Skin of body (tissue), 2 donors: Measurements from ENCODE around the gene SUPT3H. TPM values are rescaled to one million over a fixed set of nuclear protein-coding genes. Genes with fewer than 3 reads are reported as not detected.

Experiments used
- DNase-seq: peaks from one replicate; lab custom pipeline; 2025; lab: John Stamatoyannopoulos, UW
- total RNA-seq: library from RNA; depleted of rRNA; stranded (reverse); fragments of >200 nt; gene quantifications from one replicate; pipeline ENCODE4 v1.2.3, GENCODE V29; 2014

SUPT3H gene
- total RNA-seq: 6.9 TPM

DNA sequence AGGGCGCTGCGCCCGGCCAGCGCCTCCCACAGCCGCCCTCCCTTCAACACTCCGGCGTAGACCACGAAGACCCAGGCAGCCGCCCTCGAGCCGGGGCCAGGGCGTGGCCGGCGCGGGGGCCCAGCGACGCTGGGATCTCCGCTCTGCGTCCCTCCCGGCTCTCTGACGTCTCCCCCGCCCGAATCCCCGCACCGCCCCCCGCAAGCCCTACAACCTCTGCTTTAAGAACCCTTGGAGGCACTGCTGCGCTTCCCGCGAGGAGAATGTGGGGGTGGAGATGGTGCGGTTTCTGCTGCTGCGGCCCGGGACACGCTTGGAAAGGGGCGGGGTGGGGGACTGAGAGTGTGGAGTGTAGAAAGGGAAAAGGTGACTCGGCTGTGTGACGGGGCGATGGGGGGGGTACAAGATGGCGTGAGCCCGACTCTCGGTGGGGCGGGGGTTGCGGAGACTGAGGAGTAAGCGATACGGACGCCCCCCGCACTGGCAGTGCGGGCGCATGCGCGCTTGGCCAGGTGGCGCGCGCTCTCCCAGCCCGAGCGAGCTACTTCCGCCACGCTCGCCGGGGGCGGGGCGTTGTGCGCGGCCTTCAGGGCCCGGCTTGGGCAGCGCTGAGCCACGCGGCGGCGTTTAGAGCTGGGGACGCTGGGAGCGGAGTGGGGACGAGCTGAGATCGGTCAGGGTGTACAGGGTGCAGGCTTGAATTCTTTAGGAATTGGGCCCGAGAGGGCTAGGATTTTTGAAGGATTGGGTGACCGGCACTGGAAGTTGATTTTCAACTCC lies at the start of gene SUPT3H:
Gene SUPT3H (minus strand): TSS at position 381 of the 780 bp plus-strand sequence.
- peak; percentile 96 for DNase-seq

GRCh38 chr6:45426251-45426650 lies 48.5 kb upstream of the SUPT3H start:
- DNase-seq: no peak

- DNase-seq: no peak
These were observed 46.7 kb upstream of the SUPT3H start for GRCh38 chr6:45424451-45424861.

DNA sequence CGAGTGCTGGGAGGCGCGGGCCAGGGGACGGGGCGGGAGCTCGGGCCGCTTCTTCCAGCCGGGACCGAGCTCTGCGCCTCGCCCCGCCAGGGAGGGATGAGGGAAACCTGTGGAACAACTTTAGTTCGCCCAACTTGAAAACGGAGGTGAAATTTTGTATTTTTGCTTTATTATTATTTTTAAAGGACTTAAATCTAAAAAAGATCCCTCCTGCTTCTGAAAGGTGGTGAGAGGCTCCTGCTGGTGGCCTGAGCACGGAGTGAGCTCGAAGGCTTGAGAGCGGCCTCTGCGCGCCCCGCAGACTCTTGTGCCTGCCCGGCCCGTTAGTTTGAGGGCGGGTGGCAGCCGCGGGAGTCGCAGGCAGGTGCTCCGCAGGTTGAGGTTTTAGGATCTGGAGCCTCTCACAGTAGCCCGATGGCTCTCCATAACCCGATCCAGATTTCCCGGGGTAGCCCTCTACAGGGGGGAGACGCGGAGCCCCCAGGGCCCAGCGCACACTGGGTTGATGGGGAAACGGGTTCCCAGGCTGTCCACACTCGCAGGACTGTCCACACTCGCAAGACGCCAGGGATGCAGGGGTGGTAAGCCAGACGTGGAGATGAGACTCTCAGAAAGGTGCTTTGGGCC lies 46.2 kb upstream of the SUPT3H start:
- no peak for DNase-seq

GRCh38 chr6:45423111-45423823 lies 45.5 kb upstream of the SUPT3H start:
- DNase-seq: no peak

- DNase-seq: no peak
These were observed 44.9 kb upstream of the SUPT3H start for GRCh38 chr6:45422503-45423110.

GRCh38 chr6:45421709-45422502 lies 44.2 kb upstream of the SUPT3H start:
- DNase-seq: no peak

- no peak for DNase-seq
These were observed 43.4 kb upstream of the SUPT3H start for GRCh38 chr6:45420909-45421708.

DNA sequence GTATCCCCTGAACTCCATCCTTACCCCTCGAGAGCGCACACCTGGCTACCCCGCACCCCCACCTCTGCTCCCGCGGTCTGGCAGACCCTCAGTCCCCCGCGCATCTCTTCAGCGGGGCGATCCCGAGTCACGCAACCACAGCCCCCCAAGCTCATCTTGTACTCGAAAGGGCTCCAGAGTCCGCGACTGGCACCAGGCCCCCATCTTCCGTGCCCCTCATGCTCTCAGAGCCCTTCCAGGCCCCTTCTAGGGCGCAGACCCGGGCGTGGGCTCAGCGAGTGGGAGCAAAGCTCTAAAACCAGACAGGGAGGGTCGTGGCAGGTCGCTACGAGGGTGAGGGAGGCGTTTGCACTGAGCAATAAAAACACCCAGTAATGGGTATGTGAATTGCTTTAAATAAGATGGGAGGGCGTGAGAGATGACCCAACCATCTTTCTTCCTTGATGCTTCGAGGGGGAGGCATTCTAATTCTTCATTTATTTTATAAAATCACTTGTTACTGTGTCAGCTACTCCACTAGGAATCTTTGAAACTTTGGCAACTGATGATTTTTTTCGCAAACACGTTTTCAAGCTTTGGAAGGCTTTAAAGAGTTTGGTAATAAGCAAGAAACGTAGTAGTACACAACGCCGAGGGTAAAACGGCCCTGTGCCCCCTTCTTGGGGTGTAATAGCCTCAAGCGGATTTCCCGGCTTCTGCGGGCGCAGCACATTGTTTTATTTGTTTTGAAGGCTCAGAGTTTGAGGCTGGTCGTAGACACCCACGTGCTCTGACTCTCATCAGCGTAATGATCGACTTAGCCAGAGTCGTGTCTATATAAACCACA lies 42.6 kb upstream of the SUPT3H start:
- no peak for DNase-seq

- no peak for DNase-seq
These were observed 41.9 kb upstream of the SUPT3H start for GRCh38 chr6:45419571-45420082.

DNA sequence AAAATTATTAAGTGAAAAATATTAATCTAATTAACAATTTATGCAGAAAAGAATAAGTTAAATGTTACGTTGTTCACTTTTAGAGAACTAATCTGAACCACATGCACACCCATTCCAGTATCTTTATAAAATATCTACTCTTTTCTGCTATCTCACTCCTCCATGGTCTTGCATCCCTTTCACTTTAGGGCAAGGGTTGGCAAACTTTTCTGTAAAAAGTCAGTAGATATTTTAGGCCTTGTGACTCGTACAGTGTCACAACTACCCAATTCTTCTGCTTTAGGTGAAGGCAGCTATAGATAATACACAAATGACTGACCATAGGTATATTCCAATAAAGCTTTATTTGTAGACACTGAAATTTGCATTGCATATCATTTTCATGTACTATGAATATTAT lies 39.7 kb upstream of the SUPT3H start:
- DNase-seq: no peak

- no peak for DNase-seq
These were observed 39.0 kb upstream of the SUPT3H start for GRCh38 chr6:45416700-45417099.

GRCh38 chr6:45415788-45416518 lies 38.2 kb upstream of the SUPT3H start:
- DNase-seq: no peak

DNA sequence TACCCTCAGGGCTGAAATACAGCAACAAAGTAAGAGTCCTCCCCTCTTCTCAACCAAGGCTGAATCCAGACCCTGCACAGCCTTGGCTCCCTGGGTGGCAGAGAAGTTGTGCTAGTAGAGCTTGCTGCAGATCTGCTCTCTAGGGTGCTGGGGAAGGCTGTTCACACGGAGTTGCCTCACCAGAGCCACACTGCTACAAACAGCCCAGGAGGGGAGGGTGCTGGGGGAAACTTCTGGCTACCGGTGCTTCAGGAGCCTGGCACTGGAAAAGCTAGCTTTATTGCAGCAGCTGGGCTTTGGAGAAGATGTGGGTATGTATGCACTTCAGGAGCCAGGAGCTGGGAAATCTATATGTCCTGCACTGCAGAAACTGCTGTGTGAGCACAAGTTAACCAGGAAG lies 37.6 kb upstream of the SUPT3H start:
- DNase-seq: no peak

- DNase-seq: no peak
These were observed 34.2 kb upstream of the SUPT3H start for GRCh38 chr6:45411959-45412358.

DNA sequence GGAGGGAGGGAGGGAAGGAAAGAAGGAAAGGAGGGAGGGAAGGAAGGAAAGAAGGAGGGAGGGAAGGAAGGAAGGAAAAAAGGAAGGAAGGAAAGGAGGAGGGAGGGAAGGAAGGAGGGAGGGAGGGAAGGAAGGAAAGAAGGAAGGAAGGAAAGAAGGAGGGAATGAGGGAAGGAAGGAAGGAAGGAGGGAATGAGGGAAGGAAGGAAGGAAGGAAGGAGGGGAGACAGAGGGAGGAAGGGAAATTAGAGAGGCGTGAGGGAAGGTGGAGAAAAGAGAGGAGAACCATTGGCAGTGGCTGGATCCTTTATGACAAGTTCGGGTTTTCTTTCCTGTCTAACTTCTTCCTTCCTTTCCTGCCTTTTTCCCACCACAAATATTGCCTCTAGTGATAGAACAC lies 22.3 kb upstream of the SUPT3H start:
- DNase-seq: no peak

DNA sequence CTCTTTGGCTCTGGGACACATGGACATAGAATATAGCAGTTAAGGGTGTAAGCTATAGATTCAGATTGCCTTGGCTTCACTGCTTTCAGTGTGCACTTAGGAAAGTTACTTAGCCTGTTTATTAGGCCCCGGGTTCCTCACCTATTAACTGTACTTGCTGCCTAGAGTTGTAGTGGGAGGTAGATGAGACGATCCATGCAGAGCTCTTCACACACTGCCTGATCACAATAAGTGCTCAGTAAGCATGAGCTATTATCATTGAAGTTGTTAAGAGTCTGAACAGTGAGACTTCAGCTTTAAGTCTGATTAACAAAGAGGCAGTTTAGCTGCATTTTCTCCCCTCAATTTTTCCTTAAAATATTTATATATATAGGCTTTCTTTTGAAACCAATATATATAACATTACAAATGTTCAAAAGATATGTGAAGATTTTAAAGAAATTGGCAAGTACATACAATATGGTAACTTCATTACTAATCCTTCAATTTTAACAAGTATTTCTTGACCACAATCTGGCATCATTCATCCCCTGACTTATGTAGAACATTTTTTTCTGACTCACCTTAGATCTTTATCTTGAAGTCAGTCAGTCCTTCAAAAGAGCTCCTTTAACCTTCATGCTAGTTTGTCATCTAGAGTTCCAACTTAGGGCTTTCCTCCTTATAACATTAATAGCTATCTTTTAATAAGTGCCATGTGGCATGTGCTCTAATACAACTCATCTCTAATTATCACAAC lies 20.5 kb upstream of the SUPT3H start:
- no peak for DNase-seq

GRCh38 chr6:45394586-45395095 lies 16.9 kb upstream of the SUPT3H start:
- DNase-seq: no peak
